Panc1 (cell line): ENCODE results near the gene C5AR1. TPM values are rescaled to one million over a fixed set of nuclear protein-coding genes. Genes with fewer than 3 reads are reported as not detected.

Experiments used
- ATAC-seq: fragments of 200-7000 bp; cut with Tn5 transposase; 2 replicates; pipeline ENCODE4 v1.9.1; 2020; ENCODE audit warnings: mild to moderate bottlenecking, moderate library complexity
- BruUV-seq: library from RNA; stranded (reverse); fragments of 400-500 nt; replicated peaks from 2 replicates; lab custom pipeline; 2021; lab: Mats Ljungman, UMichigan
- CTCF ChIA-PET: fragments of 300-600 bp; sonication (Branson Sonifier 250); formaldehyde crosslinking; loops from one replicate; lab custom pipeline; 2022; ENCODE audit warnings: antibody characterized with exemption; lab: Charles Lee
- POLR2A ChIA-PET: fragments of 300-600 bp; sonication (Branson Sonifier 250); formaldehyde crosslinking; loops from one replicate; lab custom pipeline; 2022; ENCODE audit warnings: antibody characterized with exemption; lab: Charles Lee
- DNase-seq: peaks from one replicate; pipeline ENCODE4 v3.0.0-alpha.2; 2010; ENCODE audit warnings: low read depth, low spot score
- H3K27ac ChIP-seq: 2 replicates; pipeline ENCODE4 v1.5.1; 2011; ENCODE audit warnings: mild to moderate bottlenecking, low read length, inconsistent platforms
- H3K27me3 ChIP-seq: fragments of 200-500 bp; sonication (Bioruptor generic); 2 replicates; pipeline ENCODE4 v1.6.0; 2014; ENCODE audit warnings: low read length, inconsistent platforms; ENCODE audit not compliant: control insufficient read depth, insufficient read depth
- H3K36me3 ChIP-seq: fragments of 200-500 bp; sonication (Bioruptor generic); 2 replicates; pipeline ENCODE4 v1.5.1; 2014; ENCODE audit warnings: inconsistent platforms, mild to moderate bottlenecking, low read length, moderate library complexity; ENCODE audit not compliant: control insufficient read depth, insufficient read depth
- H3K4me1 ChIP-seq: 2 replicates; pipeline ENCODE4 v1.5.1; 2011; ENCODE audit warnings: inconsistent platforms, mild to moderate bottlenecking, low read length, moderate library complexity; ENCODE audit not compliant: control insufficient read depth, insufficient read depth
- H3K4me3 ChIP-seq, 2 experiments: 2 replicates each; pipeline ENCODE4 v1.5.1; 2011 to 2012; ENCODE audit warnings: low read depth in 2 of 2, low read length in 2 of 2, mild to moderate bottlenecking in 2 of 2, inconsistent platforms in 1 of 2, moderate library complexity in 1 of 2
- H3K9me3 ChIP-seq: fragments of 200-500 bp; sonication (Bioruptor generic); 2 replicates; pipeline ENCODE4 v1.5.1; 2014; ENCODE audit warnings: low read depth, mild to moderate bottlenecking, inconsistent platforms, low read length, moderate library complexity; ENCODE audit not compliant: control insufficient read depth, insufficient read depth
- POLR2AphosphoS5 ChIP-seq: IDR thresholded peaks from 2 replicates; pipeline ENCODE4 v1.6.1; 2012; ENCODE audit warnings: mild to moderate bottlenecking, low read depth, low read length, moderate library complexity
- SIN3A ChIP-seq: IDR thresholded peaks from 2 replicates; pipeline ENCODE4 v1.6.1; 2012; ENCODE audit warnings: low read depth, mild to moderate bottlenecking, low read length, moderate library complexity, borderline replicate concordance; ENCODE audit not compliant: insufficient read depth
- TCF7L2 ChIP-seq: IDR thresholded peaks from 2 replicates; pipeline ENCODE4 v1.6.1; 2011; ENCODE audit warnings: mild to moderate bottlenecking, low read depth, low read length, inconsistent platforms
- in situ Hi-C: cut with HindIII; loops from 2 replicates; pipeline ENCODE4 v1.10.0; 2016; ENCODE audit warnings: low sequenced_read_pairs, low pct_unique_long_range_greater_than_20kb
- intact Hi-C: fragments of 100-400 bp; cut with micrococcal nuclease; formaldehyde crosslinking; loops from one replicate; pipeline ENCODE4 v1.10.0; 2022; ENCODE audit not compliant: unreplicated experiment
- total RNA-seq: library from RNA; stranded (reverse); gene quantifications from one replicate; pipeline ENCODE4 v1.2.1, GENCODE V29; 2021; ENCODE audit not compliant: unreplicated experiment
- TF ChIP-seq, protein P1 (sequence below), 2 experiments: IDR thresholded peaks; 2 replicates each; pipeline ENCODE4 v1.6.1; 2011 to 2012; ENCODE audit warnings: low read depth in 2 of 2, control low read depth in 1 of 2, low read length in 1 of 2, mild to moderate bottlenecking in 1 of 2, moderate library complexity in 1 of 2; ENCODE audit not compliant: insufficient read depth in 1 of 2
- TF ChIP-seq, protein P2 (sequence below): fragments of 450-650 bp; IDR thresholded peaks from 2 replicates; pipeline ENCODE4 v1.5.1; 2017; ENCODE audit warnings: mild to moderate bottlenecking

C5AR1 gene
- total RNA-seq, 1 experiment from 2014 or later, result 2.7 TPM

DNA sequence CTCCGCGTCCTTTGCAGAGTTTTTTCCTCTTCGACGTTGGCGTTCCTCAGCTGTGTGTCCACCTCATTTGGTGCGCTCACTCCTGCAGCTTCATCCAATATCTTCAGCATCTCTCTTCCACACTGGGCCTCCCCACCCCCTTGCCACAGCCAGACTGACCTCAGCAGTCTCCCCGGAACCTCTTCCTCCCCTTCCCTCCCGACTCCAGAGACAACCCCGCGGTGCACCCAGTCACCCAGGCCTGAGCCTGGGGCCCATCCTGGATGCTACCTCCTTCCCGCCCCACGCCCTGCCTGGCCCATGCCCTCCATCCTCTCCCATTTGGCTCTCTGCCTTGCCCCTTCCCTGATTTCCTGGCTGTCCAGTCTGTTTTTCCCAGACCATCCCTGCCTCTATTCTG lies 14.2 kb downstream of the C5AR1 start:
- Histone ChIP-seq H3K4me1 (no peaks in the 10 kb centered on the region), H3K36me3 (no peaks in the 10 kb centered on the region), H3K9me3 (no peaks in the 10 kb centered on the region), H3K4me3 (no peak overlapping the region), H3K27ac (no peak overlapping the region), H3K27me3 (no peaks in the 10 kb centered on the region)
- intact Hi-C loops (no loop called here), in situ Hi-C loops (no loop called here)
- CTCF ChIA-PET, result no interaction called here
- DNase-seq (no peak), ATAC-seq (no peak)
- TF ChIP-seq POLR2AphosphoS5 (no peak), TCF7L2 (no peak), SIN3A (no peak)
- TF ChIP-seq, protein P1, sequence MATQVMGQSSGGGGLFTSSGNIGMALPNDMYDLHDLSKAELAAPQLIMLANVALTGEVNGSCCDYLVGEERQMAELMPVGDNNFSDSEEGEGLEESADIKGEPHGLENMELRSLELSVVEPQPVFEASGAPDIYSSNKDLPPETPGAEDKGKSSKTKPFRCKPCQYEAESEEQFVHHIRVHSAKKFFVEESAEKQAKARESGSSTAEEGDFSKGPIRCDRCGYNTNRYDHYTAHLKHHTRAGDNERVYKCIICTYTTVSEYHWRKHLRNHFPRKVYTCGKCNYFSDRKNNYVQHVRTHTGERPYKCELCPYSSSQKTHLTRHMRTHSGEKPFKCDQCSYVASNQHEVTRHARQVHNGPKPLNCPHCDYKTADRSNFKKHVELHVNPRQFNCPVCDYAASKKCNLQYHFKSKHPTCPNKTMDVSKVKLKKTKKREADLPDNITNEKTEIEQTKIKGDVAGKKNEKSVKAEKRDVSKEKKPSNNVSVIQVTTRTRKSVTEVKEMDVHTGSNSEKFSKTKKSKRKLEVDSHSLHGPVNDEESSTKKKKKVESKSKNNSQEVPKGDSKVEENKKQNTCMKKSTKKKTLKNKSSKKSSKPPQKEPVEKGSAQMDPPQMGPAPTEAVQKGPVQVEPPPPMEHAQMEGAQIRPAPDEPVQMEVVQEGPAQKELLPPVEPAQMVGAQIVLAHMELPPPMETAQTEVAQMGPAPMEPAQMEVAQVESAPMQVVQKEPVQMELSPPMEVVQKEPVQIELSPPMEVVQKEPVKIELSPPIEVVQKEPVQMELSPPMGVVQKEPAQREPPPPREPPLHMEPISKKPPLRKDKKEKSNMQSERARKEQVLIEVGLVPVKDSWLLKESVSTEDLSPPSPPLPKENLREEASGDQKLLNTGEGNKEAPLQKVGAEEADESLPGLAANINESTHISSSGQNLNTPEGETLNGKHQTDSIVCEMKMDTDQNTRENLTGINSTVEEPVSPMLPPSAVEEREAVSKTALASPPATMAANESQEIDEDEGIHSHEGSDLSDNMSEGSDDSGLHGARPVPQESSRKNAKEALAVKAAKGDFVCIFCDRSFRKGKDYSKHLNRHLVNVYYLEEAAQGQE (IDR thresholded peaks at IDR 0.05; ENCODE audit: insufficient read depth in 1 of 2, low read depth in 2 of 2, low read length in 1 of 2), result no peak
- TF ChIP-seq, protein P2, sequence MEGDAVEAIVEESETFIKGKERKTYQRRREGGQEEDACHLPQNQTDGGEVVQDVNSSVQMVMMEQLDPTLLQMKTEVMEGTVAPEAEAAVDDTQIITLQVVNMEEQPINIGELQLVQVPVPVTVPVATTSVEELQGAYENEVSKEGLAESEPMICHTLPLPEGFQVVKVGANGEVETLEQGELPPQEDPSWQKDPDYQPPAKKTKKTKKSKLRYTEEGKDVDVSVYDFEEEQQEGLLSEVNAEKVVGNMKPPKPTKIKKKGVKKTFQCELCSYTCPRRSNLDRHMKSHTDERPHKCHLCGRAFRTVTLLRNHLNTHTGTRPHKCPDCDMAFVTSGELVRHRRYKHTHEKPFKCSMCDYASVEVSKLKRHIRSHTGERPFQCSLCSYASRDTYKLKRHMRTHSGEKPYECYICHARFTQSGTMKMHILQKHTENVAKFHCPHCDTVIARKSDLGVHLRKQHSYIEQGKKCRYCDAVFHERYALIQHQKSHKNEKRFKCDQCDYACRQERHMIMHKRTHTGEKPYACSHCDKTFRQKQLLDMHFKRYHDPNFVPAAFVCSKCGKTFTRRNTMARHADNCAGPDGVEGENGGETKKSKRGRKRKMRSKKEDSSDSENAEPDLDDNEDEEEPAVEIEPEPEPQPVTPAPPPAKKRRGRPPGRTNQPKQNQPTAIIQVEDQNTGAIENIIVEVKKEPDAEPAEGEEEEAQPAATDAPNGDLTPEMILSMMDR, result no peak
- no TSS peak for BruUV-seq
- POLR2A ChIA-PET, result no interaction called here

DNA sequence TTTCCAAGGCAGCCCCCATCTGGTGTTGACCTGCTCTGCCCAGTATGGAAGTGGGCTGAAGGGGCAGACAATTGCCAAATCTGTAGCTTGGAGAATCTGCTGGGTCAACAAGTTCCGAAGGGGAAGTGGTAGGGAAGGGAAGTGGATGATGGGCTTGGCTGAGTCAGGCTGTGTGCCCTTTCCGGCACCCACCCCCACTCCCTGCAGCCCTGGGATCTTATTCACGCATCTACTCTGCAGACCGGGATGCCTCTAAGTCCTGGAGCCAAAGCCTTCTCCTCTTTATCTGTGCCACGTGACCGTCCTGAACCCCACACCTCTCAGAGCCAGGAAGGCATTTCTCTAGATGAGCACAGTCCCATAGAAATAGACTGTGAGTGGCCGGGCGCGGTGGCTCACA lies 14.8 kb downstream of the C5AR1 start:
- in situ Hi-C loops, result no loop called here
- H3K27me3 ChIP-seq, result no peaks in the 10 kb centered on the region
- ChIA-PET CTCF (no interaction called here), POLR2A (no interaction called here)
- no TSS peak for BruUV-seq
- no peaks in the 10 kb centered on the region for H3K4me1 ChIP-seq
- no peak for DNase-seq
- intact Hi-C loops, result no loop called here
- no peaks in the 10 kb centered on the region for H3K36me3 ChIP-seq
- no peaks in the 10 kb centered on the region for H3K9me3 ChIP-seq
- H3K27ac ChIP-seq, result no peak overlapping the region
- no peak overlapping the region for H3K4me3 ChIP-seq
- TF ChIP-seq, protein P1 (IDR thresholded peaks at IDR 0.05; ENCODE audit: insufficient read depth in 1 of 2, low read depth in 2 of 2, low read length in 1 of 2), result no peak
- TF ChIP-seq TCF7L2 (no peak), SIN3A (no peak), POLR2AphosphoS5 (no peak)
- TF ChIP-seq, protein P2, result no peak
- ATAC-seq, result no peak
